ENCODE measurements around the gene INPP5K. TPM values are rescaled to one million over a fixed set of nuclear protein-coding genes. Genes with fewer than 3 reads are reported as not detected.

Gene INPP5K
- total RNA-seq, 2 donors from 2014 or later: 27.6 to 35.5 TPM

DNA sequence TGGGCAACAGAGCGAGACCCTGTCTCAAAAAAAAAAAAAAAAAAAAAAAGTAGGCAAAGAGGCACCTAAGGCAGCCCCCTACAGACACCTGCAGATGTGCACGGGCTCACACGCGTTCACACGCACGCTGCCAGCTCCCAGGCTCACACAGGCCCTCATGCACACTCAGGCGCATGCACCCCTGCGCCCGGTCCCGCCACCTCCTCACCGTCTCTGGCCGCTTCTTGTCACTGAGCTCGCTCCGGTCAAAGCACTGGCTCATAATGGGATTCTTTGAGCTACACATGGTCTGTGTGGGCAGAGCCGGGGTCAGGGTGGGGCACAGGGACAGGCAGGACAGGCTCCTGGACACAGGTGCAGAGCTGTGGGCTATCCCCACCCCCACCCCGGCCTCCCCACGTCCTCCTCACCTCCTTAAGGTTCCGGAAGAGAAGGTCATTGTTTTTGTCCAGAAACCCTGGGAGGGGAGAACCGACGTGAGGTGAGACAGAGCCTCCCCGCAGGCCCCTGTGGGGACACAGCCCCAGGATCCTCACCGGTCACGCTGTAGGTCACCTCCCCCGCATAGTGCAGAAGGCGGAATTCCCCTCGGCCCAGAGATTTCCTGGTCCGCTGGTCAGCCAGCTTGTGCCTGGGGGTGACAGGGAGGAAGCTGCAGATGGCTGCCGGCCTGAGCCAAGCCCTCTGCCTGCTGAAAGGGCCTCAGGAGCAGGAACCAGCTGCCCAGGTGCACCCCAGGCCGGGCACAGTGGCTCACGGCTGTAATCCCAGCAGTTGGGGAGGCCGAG lies 41.8 kb downstream of the INPP5K start:
- intact Hi-C loops (cut with DNase I): no loop called here
- no peak overlapping the region for H3K27ac ChIP-seq
- peaks cover 37% of the 10 kb centered on the region for H3K36me3 ChIP-seq
- DNase-seq: no peak
- H3K4me3 ChIP-seq: no peak overlapping the region
- no peaks in the 10 kb centered on the region for H3K9me3 ChIP-seq
- TF ChIP-seq, protein P1, sequence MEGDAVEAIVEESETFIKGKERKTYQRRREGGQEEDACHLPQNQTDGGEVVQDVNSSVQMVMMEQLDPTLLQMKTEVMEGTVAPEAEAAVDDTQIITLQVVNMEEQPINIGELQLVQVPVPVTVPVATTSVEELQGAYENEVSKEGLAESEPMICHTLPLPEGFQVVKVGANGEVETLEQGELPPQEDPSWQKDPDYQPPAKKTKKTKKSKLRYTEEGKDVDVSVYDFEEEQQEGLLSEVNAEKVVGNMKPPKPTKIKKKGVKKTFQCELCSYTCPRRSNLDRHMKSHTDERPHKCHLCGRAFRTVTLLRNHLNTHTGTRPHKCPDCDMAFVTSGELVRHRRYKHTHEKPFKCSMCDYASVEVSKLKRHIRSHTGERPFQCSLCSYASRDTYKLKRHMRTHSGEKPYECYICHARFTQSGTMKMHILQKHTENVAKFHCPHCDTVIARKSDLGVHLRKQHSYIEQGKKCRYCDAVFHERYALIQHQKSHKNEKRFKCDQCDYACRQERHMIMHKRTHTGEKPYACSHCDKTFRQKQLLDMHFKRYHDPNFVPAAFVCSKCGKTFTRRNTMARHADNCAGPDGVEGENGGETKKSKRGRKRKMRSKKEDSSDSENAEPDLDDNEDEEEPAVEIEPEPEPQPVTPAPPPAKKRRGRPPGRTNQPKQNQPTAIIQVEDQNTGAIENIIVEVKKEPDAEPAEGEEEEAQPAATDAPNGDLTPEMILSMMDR (IDR thresholded peaks at IDR 0.05): no peak
- H3K27me3 ChIP-seq: no peaks in the 10 kb centered on the region
- no peak overlapping the region for H3K9ac ChIP-seq (ENCODE audit: low read depth in 2 of 2, low read length in 2 of 2)
- no peaks in the 10 kb centered on the region for H3K4me1 ChIP-seq

DNA sequence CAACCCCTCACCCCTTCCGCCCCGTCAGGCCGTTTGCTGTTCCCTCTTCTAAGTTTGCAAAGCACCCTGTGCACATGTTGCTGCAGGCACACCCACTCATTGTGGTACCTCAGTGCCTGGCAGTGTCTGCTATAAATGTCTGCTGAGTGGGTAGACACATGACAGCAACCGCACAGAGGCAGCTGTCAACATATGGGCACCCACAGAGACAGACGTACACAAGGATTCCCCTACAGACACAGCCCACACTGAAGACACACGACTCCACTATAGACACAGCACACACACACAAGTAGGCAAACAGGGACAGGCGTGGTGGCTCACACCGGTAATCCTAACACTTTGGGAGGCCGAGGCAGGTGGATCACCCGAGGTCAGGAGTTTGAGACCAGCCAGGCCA lies 42.6 kb downstream of the INPP5K start:
- Histone ChIP-seq H3K4me3 (no peak overlapping the region), H3K36me3 (peaks cover 31% of the 10 kb centered on the region), H3K9me3 (no peaks in the 10 kb centered on the region), H3K9ac (ENCODE audit: low read depth in 2 of 2, low read length in 2 of 2) (no peak overlapping the region), H3K4me1 (no peaks in the 10 kb centered on the region), H3K27ac (no peak overlapping the region), H3K27me3 (no peaks in the 10 kb centered on the region)
- intact Hi-C loops (cut with DNase I): no loop called here
- DNase-seq: no peak
- TF ChIP-seq, protein P1 (IDR thresholded peaks at IDR 0.05): no peak

DNA sequence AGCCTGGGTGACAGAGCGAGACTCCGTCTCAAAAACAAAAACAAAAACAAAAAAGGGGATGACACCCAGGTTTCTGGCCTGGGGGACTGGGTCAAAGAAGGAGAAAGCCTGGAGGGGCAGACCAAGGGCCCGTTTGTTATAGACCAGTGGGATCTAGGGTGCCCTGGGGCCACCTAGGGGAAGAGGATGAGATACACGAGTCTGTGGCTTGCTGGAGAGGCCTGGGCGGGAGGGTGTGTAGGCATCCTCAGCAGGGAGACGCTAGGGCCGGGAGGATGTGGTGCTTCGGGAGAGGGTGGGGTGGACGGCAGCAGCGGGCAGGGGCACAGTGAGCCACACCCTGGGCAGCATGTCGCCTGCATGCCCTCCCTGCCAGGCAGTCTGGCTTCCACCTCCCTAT lies 43.2 kb downstream of the INPP5K start:
- H3K9ac ChIP-seq (ENCODE audit: low read depth in 2 of 2, low read length in 2 of 2): no peak overlapping the region

DNA sequence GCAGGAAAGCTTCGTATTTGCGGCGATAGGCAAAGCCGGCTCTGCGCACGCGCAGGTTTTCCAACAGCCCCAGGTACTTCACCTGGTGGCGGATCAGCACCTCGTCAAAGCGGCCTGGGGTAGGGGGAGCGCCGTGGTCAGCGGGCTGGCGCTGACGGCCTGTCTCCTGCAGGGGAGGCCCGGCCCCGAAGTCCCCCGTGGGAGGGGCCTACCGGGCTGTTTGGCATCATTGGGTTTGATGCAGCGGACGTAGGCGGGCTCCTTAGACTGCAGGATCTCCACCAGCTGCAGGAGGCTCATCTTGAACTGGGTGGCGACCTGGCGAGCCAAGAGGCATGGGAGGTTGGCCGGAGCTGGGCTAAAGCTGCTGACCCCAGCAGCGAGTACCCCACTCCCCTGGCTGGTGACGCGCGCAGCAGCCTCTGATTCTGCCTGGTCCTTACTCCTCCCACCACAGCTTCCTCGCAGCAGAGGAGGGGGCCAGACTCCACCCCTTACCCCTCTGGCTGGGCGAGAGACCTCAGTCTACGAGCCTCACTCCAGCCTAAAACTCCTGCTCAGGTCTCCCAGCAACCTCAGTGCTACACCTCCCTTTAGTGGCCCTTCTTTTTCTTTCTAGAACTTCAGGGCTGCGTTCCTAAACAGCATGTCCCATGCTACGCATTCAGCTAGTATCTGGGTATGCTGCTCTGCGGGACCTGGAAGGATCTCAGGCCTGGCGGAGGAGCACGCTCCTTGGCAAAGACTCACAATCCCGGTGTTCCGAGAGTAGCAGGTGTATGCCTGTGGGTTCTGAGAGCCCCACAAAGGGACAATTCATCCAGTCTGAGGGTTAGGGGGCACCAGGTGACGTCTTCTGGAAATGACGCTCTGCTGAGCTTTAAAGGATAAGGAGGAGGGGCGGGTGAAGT lies 44.2 kb downstream of the INPP5K start:
- no peaks in the 10 kb centered on the region for H3K4me1 ChIP-seq
- peaks cover 17% of the 10 kb centered on the region for H3K36me3 ChIP-seq
- TF ChIP-seq, protein P1 (IDR thresholded peaks at IDR 0.05): no peak
- H3K4me3 ChIP-seq: no peak overlapping the region
- no peaks in the 10 kb centered on the region for H3K9me3 ChIP-seq
- no peak overlapping the region for H3K27ac ChIP-seq
- H3K9ac ChIP-seq (ENCODE audit: low read depth in 2 of 2, low read length in 2 of 2): no peak overlapping the region
- DNase-seq: no peak
- no peaks in the 10 kb centered on the region for H3K27me3 ChIP-seq
- intact Hi-C loops (cut with DNase I): no loop called here

More for the DNA sequence above, 43.2 kb downstream of the INPP5K start:
- Histone ChIP-seq H3K9me3 (no peaks in the 10 kb centered on the region), H3K27ac (no peak overlapping the region), H3K36me3 (peaks cover 24% of the 10 kb centered on the region), H3K27me3 (no peaks in the 10 kb centered on the region), H3K4me3 (no peak overlapping the region), H3K4me1 (no peaks in the 10 kb centered on the region)
- TF ChIP-seq, protein P1 (IDR thresholded peaks at IDR 0.05): no peak
- intact Hi-C loops (cut with DNase I): no loop called here
- DNase-seq: no peak

DNA sequence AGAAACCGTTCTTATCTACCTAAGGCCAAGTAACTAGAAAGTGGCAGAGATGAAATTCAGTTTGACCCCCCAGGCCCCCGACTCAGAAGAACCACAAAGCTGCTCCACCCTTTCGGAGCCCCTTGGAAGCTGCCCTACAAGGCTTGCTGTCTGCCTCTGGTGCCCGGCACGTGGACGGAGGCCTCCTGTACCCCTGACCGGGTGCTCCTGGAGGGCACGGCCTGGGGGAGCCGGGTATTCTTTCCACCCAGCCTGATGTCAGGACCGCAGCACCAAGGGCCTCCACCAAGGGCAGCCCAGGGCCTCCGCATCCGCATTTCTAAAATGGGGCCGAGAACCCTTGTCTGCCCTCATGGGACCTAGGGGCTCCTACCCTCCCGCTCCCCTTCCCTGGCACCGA lies 44.9 kb downstream of the INPP5K start:
- no peaks in the 10 kb centered on the region for H3K4me1 ChIP-seq
- intact Hi-C loops (cut with DNase I): no loop called here
- H3K27me3 ChIP-seq: no peaks in the 10 kb centered on the region
- no peak overlapping the region for H3K4me3 ChIP-seq
- TF ChIP-seq, protein P1 (IDR thresholded peaks at IDR 0.05): no peak
- H3K27ac ChIP-seq: no peak overlapping the region
- no peak for DNase-seq
- H3K9me3 ChIP-seq: no peaks in the 10 kb centered on the region
- H3K9ac ChIP-seq (ENCODE audit: low read depth in 2 of 2, low read length in 2 of 2): no peak overlapping the region
- peaks cover 17% of the 10 kb centered on the region for H3K36me3 ChIP-seq

Data from colonic mucosa (tissue), 4 donors.